Fibroblast of lung (primary cell): ENCODE measurements around the gene ABCB9.

ENCODE experiments used
- EZH2 ChIP-seq: IDR thresholded peaks from 2 replicates; pipeline ENCODE4 v1.5.1; 2012; ENCODE audit warnings: low read length, control low read depth, mild to moderate bottlenecking; ENCODE audit errors: missing control alignments
- TF ChIP-seq, protein P1 (sequence below), 2 donors: IDR thresholded peaks in 1 of 2; conservative IDR thresholded peaks in 1 of 2; 1 replicate in 1 of 2; 2 replicates in 1 of 2; pipeline ENCODE4 v1.5.1; 2011 to 2012; ENCODE audit warnings: low read length in 2 of 2, control low read depth in 1 of 2, inconsistent platforms in 1 of 2, low read depth in 1 of 2, mild to moderate bottlenecking in 1 of 2

DNA sequence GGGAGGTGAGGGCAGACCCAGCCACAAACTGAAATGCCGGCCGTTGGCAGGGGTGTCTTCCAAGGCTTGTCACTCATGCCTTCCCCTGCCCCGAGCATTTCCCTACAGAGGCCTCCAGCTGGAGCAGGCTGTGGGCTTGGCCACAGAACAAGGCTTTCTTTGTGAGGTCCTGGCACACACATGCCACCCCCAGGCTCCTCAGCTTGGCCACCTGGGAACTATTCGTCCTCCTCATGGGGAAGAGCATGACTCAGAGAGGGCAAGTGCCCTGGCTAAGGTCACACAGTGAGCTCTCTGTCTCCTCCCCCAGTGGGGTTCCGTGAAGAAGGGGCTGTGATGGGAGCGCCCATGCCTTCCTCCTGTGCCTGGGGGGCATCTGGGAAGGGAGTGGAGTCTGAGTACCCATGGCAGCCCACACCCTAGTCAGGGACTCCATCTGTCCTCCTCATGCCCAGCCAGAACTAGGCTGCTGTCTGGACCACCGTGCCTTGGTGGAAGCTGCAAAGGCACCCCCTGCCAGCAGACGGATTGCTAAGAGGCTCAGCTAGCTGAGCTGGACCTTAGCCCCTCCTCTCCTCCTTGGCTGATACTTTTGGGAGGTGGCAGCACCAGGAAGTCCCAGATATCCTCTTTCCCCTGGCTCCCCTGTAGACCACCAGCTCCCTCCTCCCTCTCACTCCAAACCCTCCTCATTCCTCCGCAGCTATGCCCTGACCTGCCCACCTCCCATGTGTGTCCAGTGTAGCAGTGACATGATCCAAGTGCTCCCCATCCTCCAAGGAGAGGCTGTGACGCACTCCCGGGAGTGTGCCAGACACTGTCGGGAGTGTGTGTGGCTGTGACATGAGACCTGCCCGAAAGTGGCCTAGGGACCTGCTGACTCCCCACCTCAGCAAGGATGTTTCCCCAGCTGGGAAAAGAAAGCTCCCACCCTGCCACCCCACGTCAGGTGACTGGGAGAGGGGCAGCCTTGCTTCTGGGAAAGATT is 21.4 kb downstream of the ABCB9 start:
- TF ChIP-seq, protein P1, sequence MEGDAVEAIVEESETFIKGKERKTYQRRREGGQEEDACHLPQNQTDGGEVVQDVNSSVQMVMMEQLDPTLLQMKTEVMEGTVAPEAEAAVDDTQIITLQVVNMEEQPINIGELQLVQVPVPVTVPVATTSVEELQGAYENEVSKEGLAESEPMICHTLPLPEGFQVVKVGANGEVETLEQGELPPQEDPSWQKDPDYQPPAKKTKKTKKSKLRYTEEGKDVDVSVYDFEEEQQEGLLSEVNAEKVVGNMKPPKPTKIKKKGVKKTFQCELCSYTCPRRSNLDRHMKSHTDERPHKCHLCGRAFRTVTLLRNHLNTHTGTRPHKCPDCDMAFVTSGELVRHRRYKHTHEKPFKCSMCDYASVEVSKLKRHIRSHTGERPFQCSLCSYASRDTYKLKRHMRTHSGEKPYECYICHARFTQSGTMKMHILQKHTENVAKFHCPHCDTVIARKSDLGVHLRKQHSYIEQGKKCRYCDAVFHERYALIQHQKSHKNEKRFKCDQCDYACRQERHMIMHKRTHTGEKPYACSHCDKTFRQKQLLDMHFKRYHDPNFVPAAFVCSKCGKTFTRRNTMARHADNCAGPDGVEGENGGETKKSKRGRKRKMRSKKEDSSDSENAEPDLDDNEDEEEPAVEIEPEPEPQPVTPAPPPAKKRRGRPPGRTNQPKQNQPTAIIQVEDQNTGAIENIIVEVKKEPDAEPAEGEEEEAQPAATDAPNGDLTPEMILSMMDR (conservative IDR thresholded peaks at IDR 0.05 in 1 of 2, IDR thresholded peaks at IDR 0.05 in 1 of 2; ENCODE audit: low read depth in 1 of 2, low read length in 2 of 2) = no peak
- TF ChIP-seq EZH2 = no peak
